ENCODE data around the gene ZNF423.

ZNF423 gene

GRCh38 chr16:49843758-49844157 is 12.2 kb downstream of the ZNF423 start:
- TF ChIP-seq CTCF (IDR thresholded peaks at IDR 0.05) = no peak
- no peak overlapping the region for H2AFZ ChIP-seq
- no peak overlapping the region for H3K27ac ChIP-seq
- H3K4me2 ChIP-seq (ENCODE audit: low read length) = no peak overlapping the region
- H3K9ac ChIP-seq = no peak overlapping the region
- peaks cover 3% of the 10 kb centered on the region for H3K4me1 ChIP-seq
- H3K27me3 ChIP-seq (ENCODE audit: control insufficient read depth, insufficient read depth, low read length) = no peaks in the 10 kb centered on the region
- H3K36me3 ChIP-seq (ENCODE audit: control insufficient read depth, insufficient read depth, low read length) = no peaks in the 10 kb centered on the region
- H3K79me2 ChIP-seq = peaks cover 12% of the 10 kb centered on the region
- no peaks in the 10 kb centered on the region for H3K9me3 ChIP-seq (ENCODE audit: control insufficient read depth, low read length)
- no peak overlapping the region for H3K4me3 ChIP-seq (ENCODE audit: low read depth, low read length)

GRCh38 chr16:49842972-49843371 is 12.9 kb downstream of the ZNF423 start:
- Histone ChIP-seq H3K79me2 (peaks cover 12% of the 10 kb centered on the region), H3K36me3 (ENCODE audit: control insufficient read depth, insufficient read depth, low read length) (no peaks in the 10 kb centered on the region), H3K27me3 (ENCODE audit: control insufficient read depth, insufficient read depth, low read length) (no peaks in the 10 kb centered on the region), H3K4me2 (ENCODE audit: low read length) (no peak overlapping the region), H3K4me1 (peaks cover 3% of the 10 kb centered on the region), H3K9ac (no peak overlapping the region), H3K9me3 (ENCODE audit: control insufficient read depth, low read length) (no peaks in the 10 kb centered on the region), H3K27ac (peak overlapping the region; percentile 16), H2AFZ (no peak overlapping the region), H3K4me3 (ENCODE audit: low read depth, low read length) (no peak overlapping the region)
- no peak for TF ChIP-seq CTCF (IDR thresholded peaks at IDR 0.05)

- Histone ChIP-seq H3K27ac (no peak overlapping the region), H3K4me2 (ENCODE audit: low read length) (no peak overlapping the region), H3K27me3 (ENCODE audit: control insufficient read depth, insufficient read depth, low read length) (no peaks in the 10 kb centered on the region), H3K79me2 (peaks cover 10% of the 10 kb centered on the region), H3K9me3 (ENCODE audit: control insufficient read depth, low read length) (no peaks in the 10 kb centered on the region), H3K9ac (no peak overlapping the region), H2AFZ (no peak overlapping the region), H3K4me3 (ENCODE audit: low read depth, low read length) (no peak overlapping the region), H3K4me1 (peaks cover 9% of the 10 kb centered on the region), H3K36me3 (ENCODE audit: control insufficient read depth, insufficient read depth, low read length) (no peaks in the 10 kb centered on the region)
- TF ChIP-seq CTCF (IDR thresholded peaks at IDR 0.05) = no peak
Observed at GRCh38 chr16:49839017-49839825, 16.7 kb downstream of the ZNF423 start.

GRCh38 chr16:49838441-49839016 is 17.4 kb downstream of the ZNF423 start:
- Histone ChIP-seq H3K9ac (no peak overlapping the region), H3K27ac (no peak overlapping the region), H3K4me3 (ENCODE audit: low read depth, low read length) (no peak overlapping the region), H3K79me2 (peaks cover 10% of the 10 kb centered on the region), H3K27me3 (ENCODE audit: control insufficient read depth, insufficient read depth, low read length) (no peaks in the 10 kb centered on the region), H3K4me1 (peaks cover 9% of the 10 kb centered on the region), H2AFZ (no peak overlapping the region), H3K36me3 (ENCODE audit: control insufficient read depth, insufficient read depth, low read length) (no peaks in the 10 kb centered on the region), H3K9me3 (ENCODE audit: control insufficient read depth, low read length) (no peaks in the 10 kb centered on the region), H3K4me2 (ENCODE audit: low read length) (no peak overlapping the region)
- TF ChIP-seq CTCF (IDR thresholded peaks at IDR 0.05) = no peak
